GM11168 (cell line): ENCODE data around the gene NPAS3.

Experiments used
- in situ Hi-C: fragments of 300-500 bp; cut with MboI; formaldehyde crosslinking; loops from one replicate; pipeline ENCODE4 v1.12.0; 2022; ENCODE audit warnings: low sequenced_read_pairs; ENCODE audit not compliant: unreplicated experiment

NPAS3 gene

GRCh38 chr14:33524244-33524643 lies 585.6 kb downstream of the NPAS3 start:
- in situ Hi-C loops: no loop called here

- in situ Hi-C loops: no loop called here
Measured at GRCh38 chr14:33525626-33526025, 586.9 kb downstream of the NPAS3 start.

GRCh38 chr14:33527023-33527634 lies 588.5 kb downstream of the NPAS3 start:
- in situ Hi-C loops: no loop called here

GRCh38 chr14:33528655-33529054 lies 590.0 kb downstream of the NPAS3 start:
- in situ Hi-C loops: no loop called here

GRCh38 chr14:33529787-33530757 lies 591.4 kb downstream of the NPAS3 start:
- in situ Hi-C loops: no loop called here

GRCh38 chr14:33532553-33532952 lies 593.9 kb downstream of the NPAS3 start:
- in situ Hi-C loops: no loop called here

- in situ Hi-C loops: no loop called here
Measured at GRCh38 chr14:33534104-33534503, 595.4 kb downstream of the NPAS3 start.

- in situ Hi-C loops: no loop called here
Measured at GRCh38 chr14:33534632-33535031, 596.0 kb downstream of the NPAS3 start.

- in situ Hi-C loops: no loop called here
Measured at GRCh38 chr14:33539918-33540357, 601.3 kb downstream of the NPAS3 start.

GRCh38 chr14:33541171-33541570 lies 602.5 kb downstream of the NPAS3 start:
- in situ Hi-C loops: no loop called here

GRCh38 chr14:33542338-33543287 lies 603.9 kb downstream of the NPAS3 start:
- in situ Hi-C loops: no loop called here

GRCh38 chr14:33545696-33546095 lies 607.0 kb downstream of the NPAS3 start:
- in situ Hi-C loops: no loop called here

GRCh38 chr14:33548606-33549005 lies 609.9 kb downstream of the NPAS3 start:
- in situ Hi-C loops: no loop called here

- in situ Hi-C loops: no loop called here
Measured at GRCh38 chr14:33551963-33552362, 613.3 kb downstream of the NPAS3 start.

GRCh38 chr14:33553706-33554278 lies 615.1 kb downstream of the NPAS3 start:
- in situ Hi-C loops: no loop called here

GRCh38 chr14:33554988-33555387 lies 616.3 kb downstream of the NPAS3 start:
- in situ Hi-C loops: no loop called here

- in situ Hi-C loops: no loop called here
Measured at GRCh38 chr14:33555710-33556350, 617.2 kb downstream of the NPAS3 start.

- in situ Hi-C loops: no loop called here
Measured at GRCh38 chr14:33556382-33557121, 617.9 kb downstream of the NPAS3 start.
